ENCODE measurements around the gene ZWILCH.

DNA sequence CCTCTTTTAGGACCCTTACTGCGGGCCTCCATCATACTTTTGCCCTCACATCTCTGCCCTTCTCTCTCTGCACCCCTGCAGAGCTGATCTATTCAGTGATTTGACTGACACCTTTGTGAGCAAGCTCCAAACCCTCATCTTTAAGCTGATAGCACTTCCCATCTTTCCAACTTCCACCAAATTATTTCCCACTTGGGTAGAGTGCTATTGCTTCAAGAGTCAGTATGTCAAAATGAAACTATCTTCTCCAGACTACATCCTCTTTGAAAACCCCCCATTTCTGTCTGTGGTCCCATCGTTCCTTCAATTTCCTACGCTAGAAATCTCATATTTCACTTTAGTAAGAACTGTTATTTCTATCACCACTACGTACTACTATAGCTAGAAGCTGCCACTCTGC, 19.7 kb downstream of the ZWILCH start:
- TF ChIP-seq, protein P1, sequence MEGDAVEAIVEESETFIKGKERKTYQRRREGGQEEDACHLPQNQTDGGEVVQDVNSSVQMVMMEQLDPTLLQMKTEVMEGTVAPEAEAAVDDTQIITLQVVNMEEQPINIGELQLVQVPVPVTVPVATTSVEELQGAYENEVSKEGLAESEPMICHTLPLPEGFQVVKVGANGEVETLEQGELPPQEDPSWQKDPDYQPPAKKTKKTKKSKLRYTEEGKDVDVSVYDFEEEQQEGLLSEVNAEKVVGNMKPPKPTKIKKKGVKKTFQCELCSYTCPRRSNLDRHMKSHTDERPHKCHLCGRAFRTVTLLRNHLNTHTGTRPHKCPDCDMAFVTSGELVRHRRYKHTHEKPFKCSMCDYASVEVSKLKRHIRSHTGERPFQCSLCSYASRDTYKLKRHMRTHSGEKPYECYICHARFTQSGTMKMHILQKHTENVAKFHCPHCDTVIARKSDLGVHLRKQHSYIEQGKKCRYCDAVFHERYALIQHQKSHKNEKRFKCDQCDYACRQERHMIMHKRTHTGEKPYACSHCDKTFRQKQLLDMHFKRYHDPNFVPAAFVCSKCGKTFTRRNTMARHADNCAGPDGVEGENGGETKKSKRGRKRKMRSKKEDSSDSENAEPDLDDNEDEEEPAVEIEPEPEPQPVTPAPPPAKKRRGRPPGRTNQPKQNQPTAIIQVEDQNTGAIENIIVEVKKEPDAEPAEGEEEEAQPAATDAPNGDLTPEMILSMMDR (IDR thresholded peaks at IDR 0.05; ENCODE audit: borderline replicate concordance, extremely low read depth, low read length, poor library complexity, severe bottlenecking): no peak
- TF ChIP-seq EZH2 (IDR thresholded peaks at IDR 0.05; ENCODE audit: borderline replicate concordance, low read depth, low read length, severe bottlenecking): no peak
